Adipose tissue (tissue), 3 donors: ENCODE measurements around the gene NAV2. TPM values are rescaled to one million over a fixed set of nuclear protein-coding genes. Genes with fewer than 3 reads are reported as not detected.
"Not testable (repeated sequence)": the region's sequence is repeated elsewhere in the genome, so short reads cannot be mapped to it uniquely, and the experiment has no call there.

Source experiments
- H3K27ac ChIP-seq: one replicate; pipeline ENCODE4 v1.5.1; 2013; ENCODE audit warnings: low read depth, low read length
- WGBS, 3 donors: extraction: QIAGEN DNeasy Blood & Tissue Kit; methylation state at CpG; one replicate each; pipeline ENCODE4 v1.1.7; 2013; 5-methylcytosine and 5-hydroxymethylcytosine counted together
- polyA plus RNA-seq, 3 donors: library from polyadenylated mRNA; stranded (reverse); fragments of 200-250 nt; gene quantifications; one replicate each; pipeline ENCODE4 v1.2.3, GENCODE V29; 2013
- donor health status: healthy with polysubstance abuse.
- donor health status: Bipolar disorder and iron deficiency.
- donor health status: healthy.

The NAV2 gene
- polyA plus RNA-seq, 3 donors = 3.9 to 5.1 (median 4.8) TPM

GRCh38 chr11:19882356-19882755, 169.7 kb downstream of the NAV2 start:
- H3K27ac ChIP-seq = no peak overlapping the region
- WGBS, 3 donors = 90 to 95% (median 91%) methylated on average over 3 of the region's 3 CpGs

DNA sequence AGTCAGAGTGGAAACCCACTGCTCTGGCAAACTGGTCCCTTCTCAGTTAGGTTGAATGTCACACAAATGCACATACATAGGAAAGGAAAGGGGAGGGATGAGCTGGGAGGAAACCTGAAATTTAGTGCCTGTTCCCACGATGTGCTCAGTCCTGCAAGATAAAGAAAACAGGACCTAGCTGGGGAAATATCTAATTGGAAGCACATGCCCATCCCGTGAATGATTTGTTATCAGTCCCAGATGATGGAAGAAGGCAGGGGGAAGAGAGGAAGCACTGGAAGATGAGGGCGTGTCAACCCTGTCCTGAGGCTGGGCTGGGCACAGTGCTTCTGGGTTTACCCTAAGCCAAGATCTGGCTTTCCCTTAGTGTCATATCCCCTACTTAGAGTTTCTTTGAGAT, 173.9 kb downstream of the NAV2 start:
- H3K27ac ChIP-seq = no peak overlapping the region
- 82 to 96% (median 87%) methylated on average over 3 of the region's 3 CpGs for WGBS, 3 donors

- WGBS, 3 donors = 87 to 92% (median 92%) methylated on average over 10 of the region's 10 CpGs
- no peak overlapping the region for H3K27ac ChIP-seq
Measured at GRCh38 chr11:19887842-19888241, 175.2 kb downstream of the NAV2 start.

- WGBS, 3 donors = 89 to 95% (median 93%) methylated on average over 5 of the region's 5 CpGs
- H3K27ac ChIP-seq = no peak overlapping the region
Measured at GRCh38 chr11:19889531-19889930, 176.9 kb downstream of the NAV2 start.

DNA sequence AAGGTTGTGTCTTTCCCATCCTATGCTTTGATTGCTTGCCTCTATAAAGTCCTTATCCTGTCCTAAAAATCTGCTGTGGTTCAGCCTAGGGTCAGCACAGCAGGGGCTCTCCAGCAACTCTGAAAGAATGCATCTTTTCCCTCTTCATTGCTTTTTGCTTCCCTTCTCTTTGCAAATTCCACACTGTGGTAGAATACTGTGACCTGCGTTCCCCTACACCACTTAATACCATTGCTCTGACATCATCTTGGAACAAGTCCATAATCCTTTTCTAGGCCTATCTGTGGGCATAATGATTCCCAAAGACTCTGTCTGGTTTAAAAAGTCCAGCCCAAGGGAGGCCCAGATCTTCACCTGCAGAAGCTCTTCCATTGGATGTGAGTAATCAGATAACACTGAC, 177.7 kb downstream of the NAV2 start:
- whole genome bisulfite sequencing, 3 donors = 58 to 74% (median 65%) methylated on average over 1 of the region's 1 CpG
- no peak overlapping the region for H3K27ac ChIP-seq

DNA sequence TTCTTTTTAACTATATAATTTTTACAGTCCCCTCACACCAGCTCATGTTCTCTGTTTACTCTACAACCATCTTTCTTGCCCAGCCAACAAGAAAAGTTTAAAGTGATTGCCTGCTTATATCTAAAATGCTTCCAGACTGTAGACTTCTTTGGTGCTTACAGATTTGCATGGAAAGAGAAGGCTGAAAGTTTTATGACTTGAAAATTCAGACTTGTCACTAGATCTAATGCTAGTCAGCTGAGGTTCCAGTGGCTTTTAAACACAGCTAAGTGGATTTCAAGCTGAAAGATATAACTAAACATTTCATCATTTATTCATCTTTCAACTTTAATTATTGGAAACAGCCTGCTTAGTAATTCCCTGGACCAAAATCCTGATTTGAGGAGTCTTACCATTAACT, 178.4 kb downstream of the NAV2 start:
- H3K27ac ChIP-seq = no peak overlapping the region

GRCh38 chr11:19892387-19892786, 179.8 kb downstream of the NAV2 start:
- 93 to 94% (median 93%) methylated on average over 11 of the region's 11 CpGs for WGBS, 3 donors
- H3K27ac ChIP-seq = no peak overlapping the region

DNA sequence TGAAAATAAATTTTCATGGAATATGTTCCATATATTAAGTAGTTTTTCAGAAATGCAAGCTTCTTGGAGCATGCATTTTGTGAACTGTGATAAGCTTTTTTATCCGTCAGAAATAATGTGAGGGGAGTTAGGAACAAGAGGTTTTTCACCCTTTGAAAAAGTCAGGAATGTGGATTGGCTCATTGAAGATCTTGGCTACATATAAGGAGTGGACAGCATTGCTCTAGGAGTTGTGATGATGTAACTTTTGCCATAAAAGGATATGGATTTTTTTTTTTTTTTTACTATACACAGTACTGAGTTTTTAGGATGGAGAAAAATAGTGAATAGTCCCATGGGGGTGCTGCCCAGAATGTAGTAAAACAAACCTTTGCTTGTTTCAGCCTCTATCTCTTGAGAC, 180.2 kb downstream of the NAV2 start:
- WGBS, 3 donors = 74 to 82% (median 79%) methylated on average over 1 of the region's 1 CpG

GRCh38 chr11:19894404-19894803, 181.8 kb downstream of the NAV2 start:
- no peak overlapping the region for H3K27ac ChIP-seq
- 83 to 91% (median 84%) methylated on average over 2 of the region's 2 CpGs for WGBS, 3 donors

More for the DNA sequence above, 180.2 kb downstream of the NAV2 start:
- no peak overlapping the region for H3K27ac ChIP-seq

DNA sequence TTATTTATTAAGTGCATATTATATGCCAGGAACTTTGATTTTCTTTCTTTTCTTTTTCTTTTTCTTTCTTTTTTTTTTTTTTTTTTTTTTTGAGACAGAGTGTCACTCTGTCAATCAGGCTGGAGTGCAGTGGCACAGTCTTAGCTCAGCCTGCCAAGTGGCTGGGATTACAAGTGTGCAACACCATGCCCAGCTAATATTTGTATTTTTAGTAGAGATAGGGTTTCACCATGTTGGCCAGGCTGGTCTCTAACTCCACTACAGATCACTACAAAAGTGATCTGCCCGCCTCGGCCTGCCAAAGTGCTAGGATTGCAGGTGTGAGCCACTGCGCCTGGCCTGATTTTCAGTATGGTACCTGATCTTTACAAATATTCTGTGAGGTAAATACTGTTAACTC, 182.4 kb downstream of the NAV2 start:
- not testable (repeated sequence) for H3K27ac ChIP-seq
- WGBS, 3 donors = 40 to 96% (median 92%) methylated on average over 3 of the region's 3 CpGs

- H3K27ac ChIP-seq = no peak overlapping the region
- 59 to 93% (median 88%) methylated on average over 5 of the region's 5 CpGs for WGBS, 3 donors
Measured at GRCh38 chr11:19895776-19896175, 183.1 kb downstream of the NAV2 start.

- H3K27ac ChIP-seq = no peak overlapping the region
- WGBS, 3 donors = 27 to 42% (median 29%) methylated on average over 1 of the region's 1 CpG
Measured at GRCh38 chr11:19903620-19904069, 191.0 kb downstream of the NAV2 start.

DNA sequence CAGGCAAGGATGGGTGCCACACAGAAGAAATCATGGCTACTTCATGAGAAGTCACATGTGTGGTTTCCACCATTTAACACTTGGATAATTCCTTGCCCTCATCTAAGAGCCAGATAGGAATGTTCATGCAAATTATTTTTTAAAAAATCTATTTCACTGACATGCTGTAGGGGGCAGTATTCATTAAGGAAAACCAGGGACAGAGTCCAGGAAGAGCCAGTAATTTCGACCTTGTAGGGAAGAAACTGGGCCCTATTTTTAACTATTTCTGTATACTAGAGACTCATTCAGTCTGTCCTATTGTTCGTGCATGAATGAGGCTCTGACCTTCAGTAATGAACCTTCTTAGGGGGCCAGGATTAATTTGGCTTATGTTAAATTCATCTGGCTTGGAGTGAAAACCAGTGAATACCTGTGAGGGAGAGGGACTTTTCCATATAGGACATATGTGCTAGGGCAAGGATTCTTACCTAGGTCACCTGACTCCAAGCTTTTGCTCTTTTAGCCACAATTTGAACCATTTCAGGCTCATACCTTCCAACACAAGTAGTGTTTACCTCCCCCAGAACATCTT, 192.7 kb downstream of the NAV2 start:
- H3K27ac ChIP-seq = no peak overlapping the region
- 15 to 30% (median 28%) methylated on average over 2 of the region's 2 CpGs for WGBS, 3 donors

- no peak overlapping the region for H3K27ac ChIP-seq
- 90 to 97% (median 92%) methylated on average over 3 of the region's 3 CpGs for WGBS, 3 donors
Measured at GRCh38 chr11:19906126-19906525, 193.5 kb downstream of the NAV2 start.

- H3K27ac ChIP-seq = no peak overlapping the region
- WGBS, 3 donors = 68 to 86% (median 81%) methylated on average over 5 of the region's 5 CpGs
Measured at GRCh38 chr11:19907008-19907579, 194.5 kb downstream of the NAV2 start.

DNA sequence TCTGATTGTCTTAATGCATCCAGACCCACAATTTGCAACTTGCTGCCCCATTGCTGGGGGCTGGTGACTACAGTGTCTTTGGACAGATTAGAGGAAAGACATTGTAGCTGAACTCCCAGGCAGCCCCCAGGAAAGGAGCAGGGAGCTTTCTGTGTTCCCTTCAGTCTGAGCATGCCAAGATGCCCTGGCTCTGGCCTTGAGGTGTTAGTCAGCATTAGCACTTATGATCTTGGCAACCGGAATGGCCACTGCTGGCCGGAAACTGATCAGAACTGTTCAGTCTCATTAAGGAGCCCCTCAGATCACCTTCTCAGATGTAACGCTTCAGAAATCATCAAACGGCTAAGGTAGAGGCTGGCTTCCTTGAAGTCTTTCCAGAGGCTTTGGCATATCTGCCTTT, 195.2 kb downstream of the NAV2 start:
- H3K27ac ChIP-seq = no peak overlapping the region
- WGBS, 3 donors = 32 to 82% (median 73%) methylated on average over 4 of the region's 4 CpGs

- no peak overlapping the region for H3K27ac ChIP-seq
- 50 to 85% (median 75%) methylated on average over 1 of the region's 1 CpG for WGBS, 3 donors
Measured at GRCh38 chr11:19910931-19911330, 198.3 kb downstream of the NAV2 start.

- 65 to 78% (median 77%) methylated on average over 5 of the region's 5 CpGs for WGBS, 3 donors
- H3K27ac ChIP-seq = no peak overlapping the region
Measured at GRCh38 chr11:19912115-19912957, 199.7 kb downstream of the NAV2 start.
